Sigmoid colon (tissue), 7 donors: ENCODE measurements around the gene SERPINA5. TPM values are rescaled to one million over a fixed set of nuclear protein-coding genes. Genes with fewer than 3 reads are reported as not detected.

Source experiments
- DNase-seq: peaks from one replicate; pipeline ENCODE4 v3.0.0-alpha.2; 2019
- H3K27ac ChIP-seq, 4 donors: fragments of 200-600 bp; sonication (generic); one replicate each; pipeline ENCODE4 v1.5.1; 2016 to 2019; ENCODE audit warnings: mild to moderate bottlenecking in 1 of 4
- H3K27me3 ChIP-seq, 3 donors: fragments of 200-600 bp; sonication (generic); one replicate each; pipeline ENCODE4 v1.5.1; 2019; ENCODE audit warnings: mild to moderate bottlenecking in 1 of 3
- H3K36me3 ChIP-seq, 4 donors: fragments of 200-600 bp; sonication (generic); one replicate each; pipeline ENCODE4 v1.5.1; 2016 to 2019
- H3K4me1 ChIP-seq, 4 donors: fragments of 200-600 bp; sonication (generic); one replicate each; pipeline ENCODE4 v1.5.1; 2017 to 2019
- H3K4me3 ChIP-seq, 4 donors: fragments of 200-600 bp; sonication (generic); one replicate each; pipeline ENCODE4 v1.5.1; 2017 to 2019; ENCODE audit warnings: mild to moderate bottlenecking in 2 of 4, moderate library complexity in 1 of 4
- H3K9me3 ChIP-seq, 4 donors: fragments of 200-600 bp in 3 of 4; sonication (generic) in 3 of 4; one replicate each; pipeline versions ENCODE4 v1.5.1 to v1.6.1; 2013 to 2019
- EP300 ChIP-seq, 4 donors: sonication (generic); formaldehyde crosslinking; IDR thresholded peaks; one replicate each; pipeline ENCODE4 v1.6.1; 2017; ENCODE audit warnings: antibody characterized with exemption in 4 of 4
- POLR2A ChIP-seq, 2 donors: fragments of 450-650 bp; IDR thresholded peaks; one replicate each; pipeline ENCODE4 v1.6.1; 2016; ENCODE audit warnings: antibody characterized with exemption in 2 of 2, mild to moderate bottlenecking in 2 of 2, moderate library complexity in 2 of 2
- POLR2AphosphoS5 ChIP-seq, 4 donors: sonication (generic); formaldehyde crosslinking; IDR thresholded peaks; one replicate each; pipeline ENCODE4 v1.6.1; 2017; ENCODE audit warnings: antibody characterized with exemption in 4 of 4
- WGBS, 2 donors: extraction: QIAGEN DNeasy Blood & Tissue Kit; methylation state at CpG; one replicate each; pipeline ENCODE4 v1.1.7; 2013; 5-methylcytosine and 5-hydroxymethylcytosine counted together
- intact Hi-C: fragments of 100-400 bp; cut with DNase I; formaldehyde crosslinking; loops from one replicate; pipeline ENCODE4 v1.15.1; 2023
- polyA plus RNA-seq, 3 donors: library from polyadenylated mRNA; stranded (reverse); fragments of 200-250 nt; gene quantifications; one replicate each; pipeline ENCODE4 v1.2.3, GENCODE V29; 2013
- total RNA-seq, 4 donors: library from RNA; depleted of rRNA; stranded (reverse); fragments of >200 nt; gene quantifications; one replicate each; pipeline ENCODE4 v1.1.0, GENCODE V29; 2016
- TF ChIP-seq, protein P1 (sequence below), 4 experiments: fragments of 450-650 bp in 3 of 4; fragments of 200-600 bp in 1 of 4; IDR thresholded peaks; one replicate each; pipeline ENCODE4 v1.5.1; 2016 to 2019; ENCODE audit warnings: antibody characterized with exemption in 4 of 4, mild to moderate bottlenecking in 3 of 4, moderate library complexity in 2 of 4
- donor health status: healthy with polysubstance abuse.
- donor health status: Bipolar disorder and iron deficiency.
- donor health status: healthy.

Gene SERPINA5
- total and polyA plus RNA-seq, 7 donors, result 0.69 to 9.3 (median 3.2) TPM; not detected in 1

DNA sequence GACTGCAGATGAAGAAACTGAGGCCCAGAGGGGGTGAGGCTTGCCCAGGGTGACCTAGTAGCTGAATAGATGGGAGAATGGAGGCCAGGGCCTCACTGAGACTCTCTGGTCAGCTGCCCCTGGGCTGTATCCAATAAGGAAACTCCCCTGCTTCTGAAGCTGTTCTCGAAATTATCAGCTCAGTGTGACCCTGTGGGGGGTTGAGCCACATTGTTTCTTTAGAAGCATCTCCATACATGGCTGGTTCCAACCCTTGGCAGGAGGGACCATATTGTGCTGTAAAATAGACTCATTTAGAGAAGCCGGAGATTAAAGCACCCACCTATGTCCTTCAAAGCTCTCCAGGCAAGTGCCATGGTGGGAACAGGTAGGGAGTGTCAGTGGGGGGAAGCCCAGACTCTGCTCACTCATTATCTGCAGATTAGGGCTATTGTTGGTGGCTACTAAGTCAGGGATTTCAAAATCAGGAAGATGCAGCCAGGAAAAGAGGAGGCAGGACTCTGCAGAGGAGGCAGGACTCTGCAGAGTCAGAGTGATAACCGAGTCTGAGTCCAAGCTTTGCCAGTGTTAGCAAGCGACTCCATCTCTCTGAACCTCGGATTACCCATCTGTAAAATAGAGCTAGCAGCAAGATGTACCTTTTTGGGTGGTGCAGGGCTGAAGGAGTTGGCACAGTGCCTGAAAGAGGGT, 3.5 kb downstream of the SERPINA5 start:
- H3K9me3 ChIP-seq, result no peaks in the 10 kb centered on the region
- no peak for DNase-seq
- peaks cover 0 to 5% (median 0%) of the 10 kb centered on the region in 4 donors for H3K4me1 ChIP-seq
- 83 to 85% methylated on average over 5 of the region's 5 CpGs for WGBS, 2 donors
- H3K27ac ChIP-seq, result no peak overlapping the region
- intact Hi-C loops, result no loop called here
- no peak overlapping the region for H3K4me3 ChIP-seq
- H3K27me3 ChIP-seq, result no peaks in the 10 kb centered on the region
- H3K36me3 ChIP-seq, result no peaks in the 10 kb centered on the region
- TF ChIP-seq, protein P1, sequence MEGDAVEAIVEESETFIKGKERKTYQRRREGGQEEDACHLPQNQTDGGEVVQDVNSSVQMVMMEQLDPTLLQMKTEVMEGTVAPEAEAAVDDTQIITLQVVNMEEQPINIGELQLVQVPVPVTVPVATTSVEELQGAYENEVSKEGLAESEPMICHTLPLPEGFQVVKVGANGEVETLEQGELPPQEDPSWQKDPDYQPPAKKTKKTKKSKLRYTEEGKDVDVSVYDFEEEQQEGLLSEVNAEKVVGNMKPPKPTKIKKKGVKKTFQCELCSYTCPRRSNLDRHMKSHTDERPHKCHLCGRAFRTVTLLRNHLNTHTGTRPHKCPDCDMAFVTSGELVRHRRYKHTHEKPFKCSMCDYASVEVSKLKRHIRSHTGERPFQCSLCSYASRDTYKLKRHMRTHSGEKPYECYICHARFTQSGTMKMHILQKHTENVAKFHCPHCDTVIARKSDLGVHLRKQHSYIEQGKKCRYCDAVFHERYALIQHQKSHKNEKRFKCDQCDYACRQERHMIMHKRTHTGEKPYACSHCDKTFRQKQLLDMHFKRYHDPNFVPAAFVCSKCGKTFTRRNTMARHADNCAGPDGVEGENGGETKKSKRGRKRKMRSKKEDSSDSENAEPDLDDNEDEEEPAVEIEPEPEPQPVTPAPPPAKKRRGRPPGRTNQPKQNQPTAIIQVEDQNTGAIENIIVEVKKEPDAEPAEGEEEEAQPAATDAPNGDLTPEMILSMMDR (IDR thresholded peaks at IDR 0.05), result no peak

DNA sequence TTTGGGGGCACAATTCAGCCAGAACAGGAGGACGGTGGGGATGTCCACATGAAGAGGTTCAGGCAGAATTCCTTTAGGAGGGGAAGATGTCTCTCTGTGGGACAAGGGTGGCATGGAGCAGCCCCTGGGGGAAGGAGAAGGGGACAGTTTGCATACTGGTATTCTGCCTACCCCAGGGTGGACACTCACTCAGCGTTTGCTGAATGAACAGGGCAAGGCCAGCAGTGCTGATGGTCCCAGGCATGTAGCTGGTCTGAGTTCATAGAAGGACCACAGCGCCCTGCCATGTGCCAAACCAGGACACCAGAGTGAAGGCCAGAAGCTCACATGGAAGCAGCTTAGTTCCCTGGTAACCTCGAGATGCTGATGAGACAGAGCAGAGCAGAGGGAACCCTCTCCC, 5.4 kb downstream of the SERPINA5 start:
- no peak overlapping the region for H3K27ac ChIP-seq
- intact Hi-C loops, result no loop called here
- TF ChIP-seq, protein P1 (IDR thresholded peaks at IDR 0.05), result no peak
- TF ChIP-seq EP300 (IDR thresholded peaks at IDR 0.05) (no peak), POLR2A (IDR thresholded peaks at IDR 0.05) (no peak), POLR2AphosphoS5 (IDR thresholded peaks at IDR 0.05) (no peak)
- H3K27me3 ChIP-seq, result no peaks in the 10 kb centered on the region
- no peak for DNase-seq
- no peaks in the 10 kb centered on the region for H3K9me3 ChIP-seq
- no peak overlapping the region for H3K4me3 ChIP-seq
- 84 to 85% methylated on average over 4 of the region's 4 CpGs for WGBS, 2 donors
- no peaks in the 10 kb centered on the region for H3K36me3 ChIP-seq
- no peaks in the 10 kb centered on the region for H3K4me1 ChIP-seq

DNA sequence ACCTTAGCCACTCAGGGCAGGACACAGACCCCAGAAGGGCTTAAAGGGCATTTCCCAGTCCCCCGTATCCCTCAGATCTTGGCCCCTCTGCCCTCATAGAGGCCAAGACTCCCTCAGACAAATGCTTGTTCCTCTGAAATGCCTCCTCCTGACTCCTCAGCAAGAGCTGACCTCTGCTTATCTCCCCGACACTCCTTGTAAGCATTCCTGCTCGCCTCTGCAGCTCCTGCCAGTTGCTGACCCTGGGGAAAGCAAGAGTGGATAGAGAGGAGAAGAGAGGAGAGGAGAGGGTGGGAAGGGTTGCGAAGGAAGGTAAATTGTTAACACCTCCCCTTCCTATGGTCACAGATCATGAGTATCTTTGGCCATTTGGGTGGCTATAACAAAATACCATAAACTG, 7.1 kb downstream of the SERPINA5 start:
- DNase-seq, result no peak
- Histone ChIP-seq H3K4me3 (no peak overlapping the region), H3K27ac (no peak overlapping the region), H3K9me3 (no peaks in the 10 kb centered on the region), H3K27me3 (no peaks in the 10 kb centered on the region), H3K4me1 (no peaks in the 10 kb centered on the region), H3K36me3 (no peaks in the 10 kb centered on the region)
- intact Hi-C loops, result no loop called here
- no peak for TF ChIP-seq POLR2A (IDR thresholded peaks at IDR 0.05)
- no peak for TF ChIP-seq EP300 (IDR thresholded peaks at IDR 0.05)
- TF ChIP-seq POLR2AphosphoS5 (IDR thresholded peaks at IDR 0.05), result no peak
- TF ChIP-seq, protein P1 (IDR thresholded peaks at IDR 0.05), result no peak
- 88 to 95% methylated on average over 4 of the region's 4 CpGs for WGBS, 2 donors

DNA sequence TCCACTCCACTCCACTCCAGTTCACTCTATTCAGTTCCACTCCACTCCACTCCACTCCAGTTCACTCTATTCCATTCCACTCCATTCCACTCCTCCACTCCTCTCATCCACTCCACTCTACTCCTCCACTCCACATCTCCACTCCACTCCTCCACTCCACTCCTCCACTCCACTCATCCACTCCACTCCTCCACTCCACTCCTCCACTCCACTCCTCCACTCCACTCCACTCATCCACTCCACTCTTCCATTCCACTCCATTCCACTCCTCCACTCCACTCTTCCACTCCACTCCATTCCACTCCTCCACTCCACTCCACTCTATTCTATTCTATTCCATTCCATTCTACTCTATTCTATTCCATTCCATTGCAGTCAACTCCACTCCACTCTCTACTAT, 9.8 kb downstream of the SERPINA5 start:
- no peak overlapping the region for H3K4me3 ChIP-seq
- intact Hi-C loops, result no loop called here
- no peaks in the 10 kb centered on the region for H3K36me3 ChIP-seq
- no peak overlapping the region for H3K27ac ChIP-seq
- H3K4me1 ChIP-seq, result no peaks in the 10 kb centered on the region
- DNase-seq, result no peak
- no peak for TF ChIP-seq POLR2AphosphoS5 (IDR thresholded peaks at IDR 0.05)
- H3K9me3 ChIP-seq, result no peaks in the 10 kb centered on the region
- no peaks in the 10 kb centered on the region for H3K27me3 ChIP-seq

DNA sequence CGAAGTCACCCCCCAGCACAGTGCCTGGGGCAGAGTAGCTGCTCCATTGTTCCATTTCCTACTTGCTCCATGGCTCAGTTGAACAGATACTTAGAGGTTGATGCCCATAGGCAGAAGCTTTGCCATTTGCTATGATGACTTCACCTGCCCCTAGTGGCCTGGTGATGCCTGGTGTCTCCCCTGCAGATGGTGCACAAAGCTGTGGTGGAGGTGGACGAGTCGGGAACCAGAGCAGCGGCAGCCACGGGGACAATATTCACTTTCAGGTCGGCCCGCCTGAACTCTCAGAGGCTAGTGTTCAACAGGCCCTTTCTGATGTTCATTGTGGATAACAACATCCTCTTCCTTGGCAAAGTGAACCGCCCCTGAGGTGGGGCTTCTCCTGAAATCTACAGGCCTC, 10.6 kb downstream of the SERPINA5 start:
- Histone ChIP-seq H3K9me3 (no peaks in the 10 kb centered on the region), H3K27ac (no peak overlapping the region), H3K4me1 (no peaks in the 10 kb centered on the region), H3K36me3 (no peaks in the 10 kb centered on the region), H3K4me3 (no peak overlapping the region), H3K27me3 (no peaks in the 10 kb centered on the region)
- no peak for TF ChIP-seq POLR2AphosphoS5 (IDR thresholded peaks at IDR 0.05)
- TF ChIP-seq POLR2A (IDR thresholded peaks at IDR 0.05), result no peak
- no peak for TF ChIP-seq EP300 (IDR thresholded peaks at IDR 0.05)
- TF ChIP-seq, protein P1 (IDR thresholded peaks at IDR 0.05), result no peak
- WGBS, 2 donors, result 93 to 94% methylated on average over 8 of the region's 8 CpGs
- DNase-seq, result no peak
- intact Hi-C loops, result no loop called here
